Osteoblast (primary cell): Measurements from ENCODE around the gene KIF1B. TPM values are rescaled to one million over a fixed set of nuclear protein-coding genes. Genes with fewer than 3 reads are reported as not detected.
A peak's percentile ranks its signal among the peaks of the same experiment; 100 is the strongest.
"Not testable (repeated sequence)": the region's sequence is repeated elsewhere in the genome, so short reads cannot be mapped to it uniquely, and the experiment has no call there.

Experiments
- DNase-seq: peaks from one replicate; pipeline ENCODE4 v3.0.0; 2011; ENCODE audit warnings: low spot score, mixed read lengths; ENCODE audit not compliant: insufficient read length; ENCODE audit errors: missing footprints
- H2AFZ ChIP-seq: 2 replicates; pipeline ENCODE4 v1.6.0; 2011; ENCODE audit warnings: mild to moderate bottlenecking, low read length
- H3K27ac ChIP-seq: 2 replicates; pipeline ENCODE4 v1.5.1; 2011; ENCODE audit warnings: mild to moderate bottlenecking, low read depth, low read length, moderate library complexity
- H3K27me3 ChIP-seq: 2 replicates; pipeline ENCODE4 v1.6.0; 2012; ENCODE audit warnings: mild to moderate bottlenecking, control low read depth, inconsistent platforms, low read length, moderate library complexity; ENCODE audit not compliant: insufficient read depth
- H3K36me3 ChIP-seq: 2 replicates; pipeline ENCODE4 v1.5.1; 2011; ENCODE audit warnings: mild to moderate bottlenecking, low read length, control low read depth, moderate library complexity; ENCODE audit not compliant: insufficient read depth
- H3K4me1 ChIP-seq: 2 replicates; pipeline ENCODE4 v1.5.1; 2011; ENCODE audit warnings: mild to moderate bottlenecking, low read length, control low read depth, moderate library complexity; ENCODE audit not compliant: insufficient read depth
- H3K4me2 ChIP-seq: 2 replicates; pipeline ENCODE4 v1.6.0; 2011; ENCODE audit warnings: mild to moderate bottlenecking, low read length; ENCODE audit not compliant: insufficient read depth
- H3K4me3 ChIP-seq: fragments of 200-600 bp; sonication (generic); 3 replicates; pipeline ENCODE4 v1.5.1; 2012; ENCODE audit warnings: mild to moderate bottlenecking, low read length, inconsistent platforms; ENCODE audit not compliant: insufficient read depth
- H3K79me2 ChIP-seq: 2 replicates; pipeline ENCODE4 v1.6.0; 2012; ENCODE audit warnings: mild to moderate bottlenecking, low read length, control low read depth, inconsistent platforms; ENCODE audit not compliant: insufficient read depth
- H3K9me3 ChIP-seq: 2 replicates; pipeline ENCODE4 v1.5.1; 2011; ENCODE audit warnings: low read depth, low read length, control low read depth
- H4K20me1 ChIP-seq: 2 replicates; pipeline ENCODE4 v1.6.0; 2012; ENCODE audit warnings: mild to moderate bottlenecking, low read length, control low read depth; ENCODE audit not compliant: insufficient read depth
- total RNA-seq: library from RNA; depleted of rRNA; stranded (reverse); fragments of >200 nt; gene quantifications from 2 replicates; pipeline ENCODE4 v1.2.3, GENCODE V29; 2012
- TF ChIP-seq, protein P1 (sequence below): IDR thresholded peaks from 2 replicates; pipeline ENCODE4 v1.5.1; 2011; ENCODE audit warnings: mild to moderate bottlenecking, low read depth, low read length, moderate library complexity; ENCODE audit errors: extremely low read depth

Gene KIF1B
- total RNA-seq, 1 donor = 35.8 TPM

DNA sequence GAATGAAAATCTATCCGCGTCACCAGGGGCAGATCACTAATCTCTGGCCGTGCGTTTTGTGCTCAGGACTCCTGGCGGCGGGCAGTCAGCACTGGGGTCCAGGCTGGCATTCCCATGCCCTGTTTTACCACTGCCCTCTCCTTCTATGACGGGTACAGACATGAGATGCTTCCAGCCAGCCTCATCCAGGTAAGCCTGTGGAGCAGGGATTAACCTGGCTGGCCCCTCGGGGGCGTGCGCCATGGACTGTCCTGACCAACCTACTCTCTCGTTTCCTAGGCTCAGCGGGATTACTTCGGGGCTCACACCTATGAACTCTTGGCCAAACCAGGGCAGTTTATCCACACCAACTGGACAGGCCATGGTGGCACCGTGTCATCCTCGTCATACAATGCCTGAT, 209.0 kb downstream of the KIF1B start:
- Histone ChIP-seq H3K27ac (no peak overlapping the region), H3K4me2 (no peak overlapping the region), H3K4me1 (peaks cover 4% of the 10 kb centered on the region), H2AFZ (no peak overlapping the region), H3K27me3 (no peaks in the 10 kb centered on the region), H3K9me3 (no peaks in the 10 kb centered on the region), H3K4me3 (no peak overlapping the region), H3K79me2 (no peaks in the 10 kb centered on the region), H4K20me1 (no peaks in the 10 kb centered on the region), H3K36me3 (peaks cover 60% of the 10 kb centered on the region)
- no peak for DNase-seq
- TF ChIP-seq, protein P1, sequence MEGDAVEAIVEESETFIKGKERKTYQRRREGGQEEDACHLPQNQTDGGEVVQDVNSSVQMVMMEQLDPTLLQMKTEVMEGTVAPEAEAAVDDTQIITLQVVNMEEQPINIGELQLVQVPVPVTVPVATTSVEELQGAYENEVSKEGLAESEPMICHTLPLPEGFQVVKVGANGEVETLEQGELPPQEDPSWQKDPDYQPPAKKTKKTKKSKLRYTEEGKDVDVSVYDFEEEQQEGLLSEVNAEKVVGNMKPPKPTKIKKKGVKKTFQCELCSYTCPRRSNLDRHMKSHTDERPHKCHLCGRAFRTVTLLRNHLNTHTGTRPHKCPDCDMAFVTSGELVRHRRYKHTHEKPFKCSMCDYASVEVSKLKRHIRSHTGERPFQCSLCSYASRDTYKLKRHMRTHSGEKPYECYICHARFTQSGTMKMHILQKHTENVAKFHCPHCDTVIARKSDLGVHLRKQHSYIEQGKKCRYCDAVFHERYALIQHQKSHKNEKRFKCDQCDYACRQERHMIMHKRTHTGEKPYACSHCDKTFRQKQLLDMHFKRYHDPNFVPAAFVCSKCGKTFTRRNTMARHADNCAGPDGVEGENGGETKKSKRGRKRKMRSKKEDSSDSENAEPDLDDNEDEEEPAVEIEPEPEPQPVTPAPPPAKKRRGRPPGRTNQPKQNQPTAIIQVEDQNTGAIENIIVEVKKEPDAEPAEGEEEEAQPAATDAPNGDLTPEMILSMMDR = no peak

DNA sequence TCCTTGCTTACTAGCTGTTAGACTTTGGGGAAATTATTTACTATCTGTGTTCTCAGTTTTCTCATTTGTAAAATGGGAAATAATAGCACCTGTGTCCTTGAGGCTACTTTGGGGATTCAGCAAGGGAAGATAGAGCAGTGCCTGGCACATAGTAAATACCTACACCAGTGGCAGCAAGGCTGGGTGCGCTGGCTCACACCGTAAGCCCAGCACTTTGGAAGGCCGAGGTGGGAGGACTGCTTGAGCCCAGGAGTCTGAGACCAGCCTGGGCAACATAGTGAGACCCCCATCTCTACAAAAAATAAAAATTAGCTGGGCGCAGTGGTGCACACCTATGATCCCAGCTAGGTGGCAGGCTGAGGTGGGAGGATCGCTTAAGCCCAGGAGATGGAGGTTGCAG, 211.3 kb downstream of the KIF1B start:
- peaks cover 44% of the 10 kb centered on the region for H3K36me3 ChIP-seq
- H4K20me1 ChIP-seq = no peaks in the 10 kb centered on the region
- no peak overlapping the region for H3K4me2 ChIP-seq
- no peak overlapping the region for H3K27ac ChIP-seq
- no peak overlapping the region for H3K4me3 ChIP-seq
- no peaks in the 10 kb centered on the region for H3K4me1 ChIP-seq
- H3K9me3 ChIP-seq = no peaks in the 10 kb centered on the region
- no peaks in the 10 kb centered on the region for H3K27me3 ChIP-seq
- no peak overlapping the region for H2AFZ ChIP-seq
- H3K79me2 ChIP-seq = no peaks in the 10 kb centered on the region
- DNase-seq = no peak
- TF ChIP-seq, protein P1 = no peak

DNA sequence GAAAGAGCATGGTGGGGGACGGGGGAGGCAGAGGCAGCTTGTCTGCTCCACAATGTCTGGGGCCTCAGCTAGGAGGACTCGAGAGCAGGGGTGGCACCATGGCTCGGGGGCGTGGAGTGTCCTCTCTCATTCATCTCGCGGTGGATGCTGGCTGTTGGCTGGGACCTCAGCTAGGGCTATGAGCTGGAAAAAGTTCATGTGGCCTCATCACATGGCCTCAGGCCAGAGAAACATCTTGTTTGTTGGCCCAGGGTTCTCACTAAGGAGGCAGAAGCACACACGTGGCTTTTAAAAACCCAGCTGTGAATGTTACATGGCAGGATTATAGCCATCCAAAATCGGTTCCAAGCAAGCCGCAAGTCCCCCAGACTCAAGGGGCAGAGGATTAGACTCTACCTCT, 213.7 kb downstream of the KIF1B start:
- no peaks in the 10 kb centered on the region for H3K79me2 ChIP-seq
- H3K4me1 ChIP-seq = no peaks in the 10 kb centered on the region
- H2AFZ ChIP-seq = no peak overlapping the region
- DNase-seq = peak; percentile 81
- no peak overlapping the region for H3K4me3 ChIP-seq
- H3K27ac ChIP-seq = no peak overlapping the region
- no peaks in the 10 kb centered on the region for H3K9me3 ChIP-seq
- no peaks in the 10 kb centered on the region for H4K20me1 ChIP-seq
- no peak overlapping the region for H3K4me2 ChIP-seq
- TF ChIP-seq, protein P1 = no peak
- H3K27me3 ChIP-seq = no peaks in the 10 kb centered on the region
- H3K36me3 ChIP-seq = peaks cover 22% of the 10 kb centered on the region

DNA sequence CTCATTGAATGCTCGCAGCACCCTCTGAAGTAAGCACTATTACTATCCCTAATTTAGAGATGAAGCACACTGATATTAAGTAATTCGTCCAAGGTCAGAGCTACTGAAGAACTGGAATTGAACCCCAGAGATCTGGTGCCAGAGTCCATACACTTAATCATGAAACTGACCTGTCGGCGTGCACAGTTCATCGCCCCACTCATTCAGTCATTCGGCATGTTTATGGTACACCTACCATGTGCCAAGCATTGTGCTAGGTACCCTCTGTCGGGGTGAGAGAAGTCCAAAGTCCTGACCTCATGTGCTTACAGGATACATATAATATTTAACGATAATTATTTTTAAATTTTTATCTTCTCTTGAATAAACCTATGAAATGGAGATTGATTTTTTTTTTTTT, 214.3 kb downstream of the KIF1B start:
- Histone ChIP-seq H3K79me2 (no peaks in the 10 kb centered on the region), H3K36me3 (peaks cover 16% of the 10 kb centered on the region)

DNA sequence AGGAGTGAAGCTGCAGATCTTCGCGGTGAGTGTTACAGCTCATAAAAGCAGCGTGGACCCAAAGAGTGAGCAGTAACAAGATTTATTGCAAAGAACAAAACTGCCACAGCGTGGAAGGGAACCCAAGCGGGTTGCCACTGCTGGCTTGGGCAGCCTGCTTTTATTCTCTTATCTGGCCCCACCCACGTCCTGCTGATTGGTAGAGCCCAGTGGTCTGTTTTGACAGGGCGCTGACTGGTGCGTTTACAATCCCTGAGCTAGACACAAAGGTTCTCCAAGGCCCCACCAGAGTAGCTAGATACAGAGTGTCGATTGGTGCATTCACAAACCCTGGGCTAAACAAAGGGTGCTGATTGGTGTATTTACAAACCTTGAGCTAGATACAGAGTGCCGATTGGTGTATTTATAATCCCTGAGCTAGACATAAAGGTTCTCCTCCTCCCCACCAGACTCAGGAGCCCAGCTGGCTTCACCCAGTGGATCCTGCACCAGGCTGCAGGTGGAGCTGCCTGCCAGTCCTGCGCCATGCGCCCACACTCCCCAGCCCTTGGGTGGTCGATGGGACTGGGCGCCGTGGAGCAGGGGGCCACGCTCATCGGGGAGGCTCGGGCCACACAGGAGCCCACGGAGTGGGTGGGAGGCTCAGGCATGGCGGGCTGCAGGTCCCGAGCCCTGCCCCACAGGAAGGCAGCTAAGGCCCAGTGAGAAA, 215.6 kb downstream of the KIF1B start:
- H3K79me2 ChIP-seq, H3K27ac ChIP-seq, H3K4me3 ChIP-seq, H3K27me3 ChIP-seq, H2AFZ ChIP-seq, H3K4me1 ChIP-seq, DNase-seq, H3K36me3 ChIP-seq, H4K20me1 ChIP-seq, H3K4me2 ChIP-seq, H3K9me3 ChIP-seq: not testable (repeated sequence)

More for the DNA sequence above, 214.3 kb downstream of the KIF1B start:
- Histone ChIP-seq H3K4me2 (no peak overlapping the region), H4K20me1 (no peaks in the 10 kb centered on the region), H3K9me3 (no peaks in the 10 kb centered on the region), H3K4me3 (no peak overlapping the region), H2AFZ (no peak overlapping the region), H3K4me1 (peaks cover 1% of the 10 kb centered on the region), H3K27me3 (no peaks in the 10 kb centered on the region), H3K27ac (no peak overlapping the region)
- no peak for DNase-seq
- TF ChIP-seq, protein P1 = no peak

DNA sequence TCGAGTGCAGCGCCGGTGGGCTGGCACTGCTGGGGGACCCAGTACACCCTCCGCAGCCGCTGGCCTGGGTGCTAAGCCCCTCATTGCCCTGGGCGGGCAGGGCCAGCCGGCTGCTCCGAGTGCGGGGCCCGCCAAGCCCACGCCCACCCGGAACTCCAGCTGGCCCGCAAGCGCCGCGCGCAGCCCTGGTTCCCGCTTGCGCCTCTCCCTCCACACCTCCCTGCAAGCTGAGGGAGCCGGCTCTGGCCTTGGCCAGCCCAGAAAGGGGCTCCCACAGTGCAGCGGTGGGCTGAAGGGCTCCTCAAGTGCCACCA, 216.1 kb downstream of the KIF1B start:
- not testable (repeated sequence) for DNase-seq, H3K27me3 ChIP-seq, H3K27ac ChIP-seq, H3K4me3 ChIP-seq, H3K79me2 ChIP-seq, H2AFZ ChIP-seq, H3K9me3 ChIP-seq, H3K4me2 ChIP-seq, H4K20me1 ChIP-seq, H3K36me3 ChIP-seq
- peaks cover 12% of the 10 kb centered on the region for H3K4me1 ChIP-seq
